ENCODE results near the gene ACP7.

ACP7 gene

GRCh38 chr19:39146686-39147450 is 62.7 kb downstream of the ACP7 start:
- Histone ChIP-seq H2AFZ (ENCODE audit: low read depth, low read length) (no peak overlapping the region), H3K4me3 (ENCODE audit: low read depth in 1 of 2, low read length in 2 of 2) (no peak overlapping the region), H3K9me3 (ENCODE audit: insufficient read depth, low read length, severe bottlenecking) (no peaks in the 10 kb centered on the region), H3K27me3 (ENCODE audit: insufficient read depth, low read length, poor library complexity) (no peaks in the 10 kb centered on the region), H3K36me3 (ENCODE audit: insufficient read depth, low read length) (peaks cover 8% of the 10 kb centered on the region; the same call in 1 of the 2 replicates), H4K20me1 (ENCODE audit: insufficient read depth, low read length) (peaks cover 68% of the 10 kb centered on the region), H3K27ac (ENCODE audit: low read length) (no peak overlapping the region), H3K9ac (ENCODE audit: low read depth, low read length) (no peak overlapping the region), H3K79me2 (ENCODE audit: insufficient read depth, low read length) (peaks cover 83% of the 10 kb centered on the region), H3K4me2 (ENCODE audit: insufficient read depth, low read length) (no peak overlapping the region), H3K4me1 (ENCODE audit: insufficient read depth, low read length) (no peaks in the 10 kb centered on the region)
- no peak for DNase-seq
- ATAC-seq (ENCODE audit: insufficient read depth, low read depth), result no peak
- TF ChIP-seq CTCF (IDR thresholded peaks at IDR 0.05; ENCODE audit: borderline replicate concordance, extremely low read depth, low read length, poor library complexity, severe bottlenecking), result no peak
- TF ChIP-seq EZH2 (IDR thresholded peaks at IDR 0.05; ENCODE audit: borderline replicate concordance, low read depth, low read length, severe bottlenecking), result no peak

GRCh38 chr19:39147480-39147879 is 63.3 kb downstream of the ACP7 start:
- no peak overlapping the region for H3K4me3 ChIP-seq (ENCODE audit: low read depth in 1 of 2, low read length in 2 of 2)
- TF ChIP-seq CTCF (IDR thresholded peaks at IDR 0.05; ENCODE audit: borderline replicate concordance, extremely low read depth, low read length, poor library complexity, severe bottlenecking) (no peak), EZH2 (IDR thresholded peaks at IDR 0.05; ENCODE audit: borderline replicate concordance, low read depth, low read length, severe bottlenecking) (no peak)
- no peaks in the 10 kb centered on the region for H3K4me1 ChIP-seq (ENCODE audit: insufficient read depth, low read length)
- H3K27ac ChIP-seq (ENCODE audit: low read length), result no peak overlapping the region
- DNase-seq, result no peak
- peaks cover 68% of the 10 kb centered on the region for H4K20me1 ChIP-seq (ENCODE audit: insufficient read depth, low read length)
- peaks cover 77% of the 10 kb centered on the region for H3K79me2 ChIP-seq (ENCODE audit: insufficient read depth, low read length)
- H3K9ac ChIP-seq (ENCODE audit: low read depth, low read length), result no peak overlapping the region
- H3K9me3 ChIP-seq (ENCODE audit: insufficient read depth, low read length, severe bottlenecking), result no peaks in the 10 kb centered on the region
- ATAC-seq (ENCODE audit: insufficient read depth, low read depth), result no peak
- H3K36me3 ChIP-seq (ENCODE audit: insufficient read depth, low read length), result peaks cover 8% of the 10 kb centered on the region; the same call in 1 of the 2 replicates
- no peak overlapping the region for H2AFZ ChIP-seq (ENCODE audit: low read depth, low read length)
- H3K4me2 ChIP-seq (ENCODE audit: insufficient read depth, low read length), result no peak overlapping the region
- H3K27me3 ChIP-seq (ENCODE audit: insufficient read depth, low read length, poor library complexity), result no peaks in the 10 kb centered on the region

DNA sequence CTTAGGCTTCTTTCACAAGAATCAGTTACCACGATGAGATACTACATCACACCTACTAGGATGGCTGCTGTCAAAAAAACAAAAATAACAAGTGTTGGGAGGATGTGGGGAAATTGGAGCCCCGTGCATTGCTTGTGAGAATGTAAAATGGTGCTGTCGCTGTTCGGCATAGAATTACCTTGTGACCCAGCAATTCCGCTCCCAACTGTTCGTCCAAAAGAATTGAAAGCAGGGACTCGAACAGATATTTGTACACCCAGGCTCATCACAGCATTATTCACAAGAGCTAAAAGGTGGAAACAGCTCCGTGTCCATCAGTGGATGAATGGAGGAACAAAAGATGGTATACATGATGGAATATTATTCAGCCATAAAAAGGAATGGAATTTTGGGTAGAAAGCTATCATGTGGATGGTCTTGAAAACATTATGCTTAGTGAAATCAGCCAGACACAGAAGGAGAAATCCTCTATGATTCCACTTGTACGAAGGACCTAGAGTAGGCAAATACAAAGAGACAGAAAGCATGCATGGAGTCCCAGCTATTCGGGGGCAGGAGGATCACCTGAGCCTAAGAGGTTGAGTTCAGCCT is 64.9 kb downstream of the ACP7 start:
- Histone ChIP-seq H3K9ac (ENCODE audit: low read depth, low read length) (no peak overlapping the region), H4K20me1 (ENCODE audit: insufficient read depth, low read length) (peaks cover 72% of the 10 kb centered on the region), H3K4me2 (ENCODE audit: insufficient read depth, low read length) (no peak overlapping the region), H2AFZ (ENCODE audit: low read depth, low read length) (no peak overlapping the region), H3K4me3 (ENCODE audit: low read depth in 1 of 2, low read length in 2 of 2) (no peak overlapping the region), H3K36me3 (ENCODE audit: insufficient read depth, low read length) (peaks cover 8% of the 10 kb centered on the region; the same call in 1 of the 2 replicates), H3K27me3 (ENCODE audit: insufficient read depth, low read length, poor library complexity) (no peaks in the 10 kb centered on the region), H3K4me1 (ENCODE audit: insufficient read depth, low read length) (no peaks in the 10 kb centered on the region), H3K9me3 (ENCODE audit: insufficient read depth, low read length, severe bottlenecking) (no peaks in the 10 kb centered on the region), H3K79me2 (ENCODE audit: insufficient read depth, low read length) (peaks cover 74% of the 10 kb centered on the region), H3K27ac (ENCODE audit: low read length) (no peak overlapping the region)
- TF ChIP-seq EZH2 (IDR thresholded peaks at IDR 0.05; ENCODE audit: borderline replicate concordance, low read depth, low read length, severe bottlenecking) (no peak), CTCF (IDR thresholded peaks at IDR 0.05; ENCODE audit: borderline replicate concordance, extremely low read depth, low read length, poor library complexity, severe bottlenecking) (no peak)
- DNase-seq (no peak), ATAC-seq (ENCODE audit: insufficient read depth, low read depth) (no peak)
